ACC112 (cell line): ENCODE measurements around the gene WNT2B.

Experiments used
- H2AFZ ChIP-seq: fragments of 200-600 bp; sonication (generic); one replicate; pipeline ENCODE4 v1.6.0; 2017; ENCODE audit warnings: antibody characterized with exemption, low read length; ENCODE audit not compliant: unreplicated experiment
- H3K27ac ChIP-seq: fragments of 200-600 bp; sonication (generic); 2 replicates; pipeline ENCODE4 v1.5.1; 2014; ENCODE audit warnings: low read depth, mild to moderate bottlenecking, antibody characterized with exemption, low read length, moderate library complexity
- H3K27me3 ChIP-seq: fragments of 200-600 bp; sonication (generic); 2 replicates; pipeline ENCODE4 v1.6.1; 2014; ENCODE audit warnings: mild to moderate bottlenecking, antibody characterized with exemption, low read length, moderate library complexity, mixed read lengths; ENCODE audit not compliant: insufficient read depth
- H3K36me3 ChIP-seq: fragments of 200-600 bp; sonication (generic); 2 replicates; pipeline ENCODE4 v1.6.1; 2016; ENCODE audit warnings: mild to moderate bottlenecking, antibody characterized with exemption, low read length, moderate library complexity, mixed read lengths; ENCODE audit not compliant: insufficient read depth
- H3K4me1 ChIP-seq: fragments of 200-600 bp; sonication (generic); one replicate; pipeline ENCODE4 v1.6.1; 2016; ENCODE audit warnings: low read length, mixed read lengths; ENCODE audit not compliant: insufficient read depth, unreplicated experiment, control insufficient read depth
- H3K4me3 ChIP-seq: fragments of 200-600 bp; sonication (generic); 2 replicates; pipeline ENCODE4 v1.5.1; 2014; ENCODE audit warnings: mild to moderate bottlenecking, low read depth, low read length
- H3K79me2 ChIP-seq: fragments of 200-600 bp; sonication (generic); one replicate; pipeline ENCODE4 v1.6.0; 2016; ENCODE audit warnings: low read length; ENCODE audit not compliant: control insufficient read depth, unreplicated experiment, insufficient read depth

The WNT2B gene

DNA sequence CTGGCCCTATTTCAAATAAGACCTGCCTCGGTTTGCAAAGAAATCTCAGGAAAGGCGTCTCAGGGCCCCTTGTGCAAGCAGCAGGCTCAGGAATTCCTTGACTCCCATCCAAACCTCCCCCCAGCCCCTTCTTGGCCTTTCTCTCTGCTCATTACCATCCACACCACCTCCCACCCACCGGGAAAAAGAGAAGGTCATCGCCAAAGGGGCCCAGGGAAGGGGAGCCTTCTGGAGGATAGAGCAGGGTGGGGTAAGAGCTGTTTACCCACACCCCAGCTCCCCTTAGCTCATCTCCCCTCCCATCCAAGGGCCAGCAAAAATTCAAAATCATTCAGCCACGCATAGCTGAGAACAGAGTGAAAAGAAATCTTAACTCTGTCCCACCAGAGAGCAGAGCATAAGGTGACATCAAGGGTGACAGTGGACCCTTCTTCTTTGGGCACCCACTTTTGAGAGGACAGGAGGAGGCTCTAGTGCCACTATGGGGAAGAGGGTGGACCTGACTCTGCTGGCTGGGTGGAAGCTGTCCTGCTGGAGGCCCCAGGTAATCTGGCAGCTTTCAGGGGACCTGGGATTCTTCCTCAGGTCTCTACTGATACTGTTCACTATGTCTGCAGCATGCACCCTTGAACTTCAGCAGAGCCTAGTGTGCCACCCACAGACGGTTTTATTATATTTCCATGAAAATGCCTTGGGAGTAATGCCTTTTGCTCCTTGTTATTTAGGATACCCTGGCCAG lies 3.9 kb upstream of the WNT2B start:
- Histone ChIP-seq H2AFZ (no peak overlapping the region), H3K36me3 (no peaks in the 10 kb centered on the region), H3K4me3 (no peak overlapping the region), H3K27me3 (peaks cover 29% of the 10 kb centered on the region), H3K79me2 (no peaks in the 10 kb centered on the region), H3K27ac (no peak overlapping the region), H3K4me1 (peaks cover 13% of the 10 kb centered on the region)

DNA sequence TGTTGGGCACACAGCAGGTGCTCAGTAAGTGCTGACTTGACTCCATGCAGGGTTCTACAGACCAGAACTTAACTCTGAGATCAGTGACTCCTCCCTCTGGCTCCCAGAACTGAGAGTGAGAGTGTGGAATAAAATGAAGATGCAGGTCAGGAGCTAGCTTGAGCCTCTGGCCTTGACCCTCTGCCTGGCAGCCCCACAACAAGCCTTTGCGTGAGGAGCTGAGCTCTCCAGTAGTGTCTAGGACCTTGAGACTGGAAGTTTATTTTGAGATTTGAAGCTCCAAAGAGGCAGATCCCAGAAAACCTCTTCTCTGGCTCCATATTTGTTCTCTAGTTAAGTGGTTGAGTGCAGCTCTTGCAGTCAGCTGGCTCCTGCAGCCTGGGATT lies 3.4 kb upstream of the WNT2B start:
- Histone ChIP-seq H3K36me3 (no peaks in the 10 kb centered on the region), H3K4me1 (peaks cover 13% of the 10 kb centered on the region), H2AFZ (no peak overlapping the region), H3K4me3 (no peak overlapping the region), H3K27me3 (peaks cover 32% of the 10 kb centered on the region), H3K79me2 (no peaks in the 10 kb centered on the region), H3K27ac (no peak overlapping the region)

DNA sequence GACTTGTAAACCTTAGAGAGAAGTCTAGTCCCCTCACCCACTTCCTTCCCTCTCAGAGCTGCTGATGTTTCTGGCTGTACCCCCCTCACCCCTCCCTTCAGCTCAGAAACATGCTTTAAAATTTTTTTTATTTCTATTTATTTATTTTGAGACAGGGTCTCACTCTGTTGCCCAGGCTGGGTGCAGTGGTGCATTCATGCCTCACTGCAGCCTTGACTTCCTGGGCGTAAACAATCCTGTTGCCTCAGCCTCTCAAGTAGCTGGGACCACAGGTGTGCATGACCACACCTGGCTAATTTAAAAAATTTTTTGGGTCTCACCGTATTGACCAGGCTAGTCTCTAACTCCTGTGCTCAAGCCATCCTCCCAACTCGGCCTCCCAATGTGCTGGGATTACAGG lies 2.9 kb upstream of the WNT2B start:
- Histone ChIP-seq H2AFZ (no peak overlapping the region), H3K4me3 (no peak overlapping the region), H3K79me2 (no peaks in the 10 kb centered on the region), H3K27me3 (peaks cover 32% of the 10 kb centered on the region), H3K36me3 (no peaks in the 10 kb centered on the region), H3K4me1 (peaks cover 13% of the 10 kb centered on the region), H3K27ac (no peak overlapping the region)

DNA sequence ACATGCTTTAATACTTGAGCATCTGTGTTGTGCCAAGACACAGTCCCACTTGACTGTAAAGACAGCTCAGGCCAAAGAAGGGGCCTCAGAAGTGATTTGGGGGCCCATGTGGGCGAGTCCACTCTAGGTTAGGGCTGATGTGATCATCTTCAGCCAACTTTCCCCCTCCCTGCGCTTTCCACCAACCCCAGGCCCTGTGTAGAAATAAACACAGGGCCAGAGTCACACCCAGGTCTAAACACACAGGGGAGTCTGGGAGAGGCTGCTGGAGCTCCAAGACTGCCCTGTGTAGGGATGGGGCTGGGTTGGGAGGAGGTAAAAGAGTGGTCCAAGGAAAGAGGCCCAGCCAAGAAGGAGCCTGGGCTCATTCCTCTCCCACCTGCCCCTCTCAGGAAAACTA lies 2.5 kb upstream of the WNT2B start:
- peaks cover 32% of the 10 kb centered on the region for H3K27me3 ChIP-seq
- H3K4me1 ChIP-seq, result peaks cover 12% of the 10 kb centered on the region
- H3K4me3 ChIP-seq, result no peak overlapping the region
- H2AFZ ChIP-seq, result no peak overlapping the region
- no peak overlapping the region for H3K27ac ChIP-seq
- H3K36me3 ChIP-seq, result no peaks in the 10 kb centered on the region
- H3K79me2 ChIP-seq, result no peaks in the 10 kb centered on the region

DNA sequence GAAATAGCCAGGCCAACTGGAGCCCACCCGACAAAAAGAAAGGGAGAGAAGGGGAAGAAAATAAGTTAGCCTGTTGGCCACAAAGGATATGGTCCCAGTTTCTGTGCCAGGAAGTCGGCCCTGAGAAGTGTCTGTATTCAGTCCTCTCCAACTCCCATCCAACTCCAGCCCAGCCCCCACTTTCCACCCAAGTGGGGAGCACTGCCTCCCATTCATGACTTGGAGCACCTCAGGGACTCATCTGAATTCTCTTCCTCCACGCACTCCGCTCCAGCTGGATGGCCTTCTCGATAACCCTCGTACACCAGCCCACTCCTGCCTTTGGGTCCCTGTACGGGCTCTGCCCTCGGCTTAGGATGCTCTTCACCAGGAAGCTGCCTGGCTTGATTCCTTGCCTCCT lies 2.0 kb upstream of the WNT2B start:
- Histone ChIP-seq H3K36me3 (no peaks in the 10 kb centered on the region), H3K79me2 (no peaks in the 10 kb centered on the region), H3K27me3 (peaks cover 32% of the 10 kb centered on the region), H3K4me3 (no peak overlapping the region), H3K27ac (no peak overlapping the region), H3K4me1 (peaks cover 8% of the 10 kb centered on the region), H2AFZ (no peak overlapping the region)

DNA sequence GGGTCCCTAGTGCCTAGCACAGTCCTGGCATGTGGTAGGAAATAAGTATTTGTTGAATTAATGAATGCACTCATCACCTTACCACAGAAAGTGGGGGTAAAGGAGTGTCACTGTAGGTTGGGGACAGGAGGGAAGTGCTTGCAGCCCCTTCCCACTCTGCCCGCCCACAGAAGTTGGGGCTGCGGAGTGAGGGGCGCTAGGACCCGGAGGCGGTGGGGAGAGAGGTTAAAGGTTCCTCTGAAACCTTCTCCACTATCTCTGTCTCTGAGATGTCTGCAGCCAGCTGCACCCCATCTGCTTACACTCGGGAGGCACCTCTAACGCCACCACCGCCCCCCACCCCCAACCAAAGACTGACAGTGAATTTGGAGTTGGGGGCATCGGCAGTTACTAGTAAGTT lies 1.4 kb upstream of the WNT2B start:
- Histone ChIP-seq H2AFZ (no peak overlapping the region), H3K27ac (no peak overlapping the region), H3K79me2 (no peaks in the 10 kb centered on the region), H3K4me3 (no peak overlapping the region; the same call in 1 of the 2 replicates), H3K27me3 (peaks cover 32% of the 10 kb centered on the region), H3K4me1 (peaks cover 8% of the 10 kb centered on the region), H3K36me3 (no peaks in the 10 kb centered on the region)

DNA sequence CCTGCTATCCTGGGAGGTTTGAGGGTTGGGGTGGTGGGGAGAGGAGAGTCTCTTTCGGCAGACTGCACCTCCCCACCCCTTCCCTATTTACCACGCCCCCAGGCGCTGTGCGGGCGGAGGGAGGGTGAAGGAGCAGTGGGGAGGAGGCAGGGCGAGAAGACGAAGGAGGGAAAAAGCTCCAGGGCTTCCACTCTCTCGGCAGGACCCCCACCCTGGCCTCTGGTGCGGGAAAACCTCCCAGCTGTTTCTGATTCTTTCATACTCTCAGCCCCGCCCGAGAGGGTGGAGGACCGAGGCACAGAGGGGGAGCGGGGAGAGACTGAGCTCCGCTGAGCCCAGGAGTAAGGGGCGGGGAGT lies 866 bp upstream of the WNT2B start:
- Histone ChIP-seq H3K27ac (no peak overlapping the region), H3K36me3 (no peaks in the 10 kb centered on the region), H3K4me3 (peak overlapping the region; percentile 76), H2AFZ (peak overlapping the region; percentile 95), H3K4me1 (peaks cover 8% of the 10 kb centered on the region), H3K27me3 (peaks cover 32% of the 10 kb centered on the region), H3K79me2 (no peaks in the 10 kb centered on the region)

DNA sequence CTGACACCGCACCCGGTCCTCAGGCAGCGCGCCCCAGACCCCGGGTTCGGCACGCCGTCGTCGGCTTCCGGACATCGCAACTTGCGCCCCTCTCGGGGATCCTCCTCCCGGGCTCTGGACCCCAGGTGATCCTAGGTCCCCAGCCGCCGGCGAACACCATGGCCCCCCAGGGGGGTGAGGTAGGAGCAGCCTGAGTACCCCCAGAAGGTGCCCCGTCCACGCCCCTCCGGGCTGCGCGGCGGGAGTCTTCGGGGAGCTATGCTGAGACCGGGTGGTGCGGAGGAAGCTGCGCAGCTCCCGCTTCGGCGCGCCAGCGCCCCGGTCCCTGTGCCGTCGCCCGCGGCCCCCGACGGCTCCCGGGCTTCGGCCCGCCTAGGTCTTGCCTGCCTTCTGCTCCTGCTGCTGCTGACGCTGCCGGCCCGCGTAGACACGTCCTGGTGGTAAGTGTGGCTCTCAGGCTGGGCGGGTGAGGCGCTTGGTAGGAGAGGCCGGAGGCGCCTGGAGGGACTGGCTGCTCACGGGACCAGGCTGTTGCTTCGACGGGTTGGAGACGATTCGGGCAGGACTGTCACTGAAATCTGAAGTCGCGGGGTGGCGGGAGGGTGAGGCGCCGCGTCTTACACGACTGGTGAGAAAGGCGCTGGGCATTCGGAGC lies 367 bp downstream of the WNT2B start:
- peaks cover 32% of the 10 kb centered on the region for H3K27me3 ChIP-seq
- H3K79me2 ChIP-seq, result no peaks in the 10 kb centered on the region
- H3K27ac ChIP-seq, result no peak overlapping the region
- peak overlapping the region; percentile 95 for H2AFZ ChIP-seq
- H3K36me3 ChIP-seq, result no peaks in the 10 kb centered on the region
- H3K4me3 ChIP-seq, result peak overlapping the region; percentile 76
- peaks cover 8% of the 10 kb centered on the region for H3K4me1 ChIP-seq

DNA sequence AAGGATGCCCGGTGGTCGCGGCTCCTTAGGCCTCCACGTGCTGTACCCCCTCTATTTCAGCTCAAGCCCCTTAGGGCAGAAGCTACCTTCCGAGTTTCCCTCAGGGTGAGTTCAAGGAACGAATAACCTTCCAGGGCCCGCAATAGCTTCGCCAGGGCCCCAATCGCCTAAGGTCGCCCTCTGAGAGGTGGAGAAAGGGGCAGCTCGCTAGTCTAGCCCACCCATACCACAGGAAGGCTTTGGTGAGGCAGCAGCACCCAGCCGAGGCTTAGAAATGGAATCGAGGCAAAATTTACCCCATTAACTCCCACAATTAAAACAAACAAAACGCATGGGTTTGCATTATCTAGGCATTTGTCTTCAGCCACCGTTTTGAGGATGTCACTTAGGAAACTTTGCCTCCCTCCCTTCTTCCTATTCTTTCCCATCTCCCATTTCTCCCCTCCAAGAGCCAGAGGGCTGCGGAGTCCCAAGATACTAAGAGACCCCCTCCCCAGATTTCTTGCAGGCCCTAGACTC lies 954 bp downstream of the WNT2B start:
- Histone ChIP-seq H3K36me3 (no peaks in the 10 kb centered on the region), H3K79me2 (no peaks in the 10 kb centered on the region), H3K27me3 (peaks cover 32% of the 10 kb centered on the region), H3K27ac (no peak overlapping the region), H3K4me1 (peaks cover 8% of the 10 kb centered on the region), H3K4me3 (no peak overlapping the region), H2AFZ (no peak overlapping the region)

DNA sequence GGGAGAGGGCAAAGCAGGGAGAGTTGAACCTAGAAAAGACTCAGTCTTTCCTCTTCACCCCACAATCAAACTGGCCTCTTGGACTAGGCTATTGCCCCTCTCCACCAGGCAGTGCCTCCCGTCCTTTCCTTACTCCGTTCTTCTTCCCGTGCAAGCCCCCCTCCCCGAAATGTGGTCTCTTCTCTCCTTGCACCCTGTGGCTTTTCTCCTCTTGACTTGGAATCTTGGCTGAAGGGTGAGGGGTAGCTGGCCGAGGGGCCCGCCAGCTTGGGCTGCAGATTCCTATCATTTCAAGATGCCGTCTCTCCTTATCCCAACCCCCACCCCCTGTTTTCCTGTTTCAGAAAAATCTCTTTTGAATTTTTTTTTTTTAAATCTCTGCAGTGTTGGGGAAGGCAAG lies 1.6 kb downstream of the WNT2B start:
- Histone ChIP-seq H2AFZ (no peak overlapping the region), H3K4me1 (peaks cover 10% of the 10 kb centered on the region), H3K4me3 (no peak overlapping the region), H3K27ac (no peak overlapping the region), H3K27me3 (peaks cover 32% of the 10 kb centered on the region), H3K36me3 (no peaks in the 10 kb centered on the region), H3K79me2 (no peaks in the 10 kb centered on the region)

DNA sequence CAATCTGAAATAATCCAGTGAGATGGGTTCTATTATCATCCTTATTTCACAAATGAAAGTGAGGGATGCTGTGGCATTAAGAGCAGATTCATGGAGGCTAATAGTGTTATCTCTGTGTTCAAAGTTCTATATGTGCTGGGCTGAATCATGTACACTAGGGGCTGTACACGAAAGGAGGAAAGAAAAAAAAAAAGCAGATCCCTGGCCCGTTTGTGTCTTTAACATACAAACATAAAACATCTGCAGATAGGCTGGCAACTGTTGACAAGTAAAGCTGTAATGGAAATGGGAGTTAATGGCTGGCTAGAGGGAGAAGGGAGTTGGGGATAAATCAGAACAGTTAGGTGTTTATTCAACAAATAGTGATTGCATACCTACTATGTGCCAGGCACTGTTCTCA lies 3.1 kb downstream of the WNT2B start:
- Histone ChIP-seq H3K79me2 (no peaks in the 10 kb centered on the region), H2AFZ (no peak overlapping the region), H3K27ac (no peak overlapping the region)

More for the DNA sequence above, 3.1 kb downstream of the WNT2B start:
- no peaks in the 10 kb centered on the region for H3K36me3 ChIP-seq
- H3K4me3 ChIP-seq, result no peak overlapping the region
- peaks cover 32% of the 10 kb centered on the region for H3K27me3 ChIP-seq
- peaks cover 18% of the 10 kb centered on the region for H3K4me1 ChIP-seq
